Fibroblast of mammary gland (primary cell): ENCODE data around the gene TOMM7.
"Not testable (repeated sequence)": the region's sequence is repeated elsewhere in the genome, so short reads cannot be mapped to it uniquely, and the experiment has no call there.

Experiments used
- DNase-seq: peaks from one replicate; pipeline ENCODE4 v3.0.0-alpha.2; 2010; ENCODE audit warnings: low read depth
- H3K4me3 ChIP-seq: 2 replicates; pipeline ENCODE4 v1.5.1; 2011; ENCODE audit warnings: low read depth, mild to moderate bottlenecking, low read length, moderate library complexity; ENCODE audit not compliant: control insufficient read depth
- TF ChIP-seq, protein P1 (sequence below): conservative IDR thresholded peaks from 2 replicates; pipeline ENCODE4 v1.5.1; 2011; ENCODE audit warnings: low read depth, low read length, inconsistent platforms; ENCODE audit not compliant: control insufficient read depth, insufficient read depth

TOMM7 gene

DNA sequence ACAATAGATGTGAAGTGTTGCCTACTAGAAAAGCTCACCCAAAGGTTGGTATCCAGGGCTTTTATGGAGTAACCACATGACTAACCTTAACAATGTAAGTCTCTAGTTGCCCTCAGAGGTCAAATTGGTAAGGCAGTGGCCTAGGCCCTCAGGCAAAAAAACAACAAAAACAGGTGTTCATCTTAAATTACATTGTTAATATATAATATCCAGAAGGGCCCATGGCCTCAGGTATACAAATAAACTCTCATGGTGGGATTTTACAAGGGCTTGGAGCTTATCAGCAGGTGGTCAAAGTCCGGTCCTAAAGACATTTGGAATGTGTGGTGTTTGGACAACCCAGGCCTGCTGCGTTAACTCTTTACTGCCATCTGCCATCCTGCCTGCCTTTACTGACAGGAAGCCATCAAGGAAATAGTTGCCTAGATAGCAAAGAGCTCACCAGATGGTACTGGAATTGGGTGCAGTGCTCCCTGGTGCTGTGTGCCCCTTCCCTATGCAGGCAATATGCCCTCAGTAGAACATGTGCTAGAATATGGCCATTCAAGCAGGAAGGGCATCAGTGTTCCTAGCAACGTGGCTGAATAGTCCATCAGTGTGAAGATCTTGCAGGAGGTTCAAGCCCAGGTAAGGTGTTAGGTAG lies 36.2 kb downstream of the TOMM7 start:
- DNase-seq, result no peak
- TF ChIP-seq, protein P1, sequence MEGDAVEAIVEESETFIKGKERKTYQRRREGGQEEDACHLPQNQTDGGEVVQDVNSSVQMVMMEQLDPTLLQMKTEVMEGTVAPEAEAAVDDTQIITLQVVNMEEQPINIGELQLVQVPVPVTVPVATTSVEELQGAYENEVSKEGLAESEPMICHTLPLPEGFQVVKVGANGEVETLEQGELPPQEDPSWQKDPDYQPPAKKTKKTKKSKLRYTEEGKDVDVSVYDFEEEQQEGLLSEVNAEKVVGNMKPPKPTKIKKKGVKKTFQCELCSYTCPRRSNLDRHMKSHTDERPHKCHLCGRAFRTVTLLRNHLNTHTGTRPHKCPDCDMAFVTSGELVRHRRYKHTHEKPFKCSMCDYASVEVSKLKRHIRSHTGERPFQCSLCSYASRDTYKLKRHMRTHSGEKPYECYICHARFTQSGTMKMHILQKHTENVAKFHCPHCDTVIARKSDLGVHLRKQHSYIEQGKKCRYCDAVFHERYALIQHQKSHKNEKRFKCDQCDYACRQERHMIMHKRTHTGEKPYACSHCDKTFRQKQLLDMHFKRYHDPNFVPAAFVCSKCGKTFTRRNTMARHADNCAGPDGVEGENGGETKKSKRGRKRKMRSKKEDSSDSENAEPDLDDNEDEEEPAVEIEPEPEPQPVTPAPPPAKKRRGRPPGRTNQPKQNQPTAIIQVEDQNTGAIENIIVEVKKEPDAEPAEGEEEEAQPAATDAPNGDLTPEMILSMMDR, result no peak
- no peak overlapping the region for H3K4me3 ChIP-seq

DNA sequence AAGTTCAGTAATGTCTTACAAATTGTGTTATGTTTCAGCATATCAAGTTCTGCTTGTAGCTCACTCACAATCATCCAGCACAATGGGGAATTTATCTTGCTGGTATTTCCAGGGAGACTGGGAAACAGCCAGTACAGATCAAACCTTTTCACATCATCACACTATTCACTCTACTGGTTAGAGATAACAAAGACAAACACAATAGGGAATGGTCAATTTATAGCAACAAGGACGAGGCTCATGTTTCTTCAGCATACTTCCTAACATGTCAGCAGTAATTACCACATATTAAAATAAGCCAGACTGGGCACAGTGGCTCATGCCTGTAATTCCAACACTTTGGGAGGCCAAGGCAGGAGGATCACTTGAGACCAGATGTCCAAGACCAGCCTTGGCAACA lies 38.3 kb downstream of the TOMM7 start:
- no peak for DNase-seq
- TF ChIP-seq, protein P1, result no peak
- no peak overlapping the region for H3K4me3 ChIP-seq

DNA sequence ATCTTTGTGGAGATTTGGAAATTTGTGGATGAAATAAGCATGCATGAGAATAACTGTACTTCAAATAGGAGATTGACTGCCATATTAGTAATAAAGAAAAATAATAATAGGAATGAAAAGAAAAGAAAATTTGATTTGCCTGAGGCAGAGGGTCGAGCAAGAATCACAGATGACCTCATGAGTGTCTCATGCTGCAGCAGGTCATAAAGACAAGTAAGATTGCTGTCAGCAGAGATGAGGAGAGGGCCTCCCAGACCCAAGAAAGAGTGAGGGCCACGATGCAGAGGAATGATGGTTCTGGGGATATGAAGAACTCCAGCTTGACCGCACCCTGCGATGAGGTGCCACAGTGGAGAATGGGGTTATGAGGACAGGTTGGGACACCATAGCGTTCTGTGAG lies 39.2 kb downstream of the TOMM7 start:
- DNase-seq, result no peak

DNA sequence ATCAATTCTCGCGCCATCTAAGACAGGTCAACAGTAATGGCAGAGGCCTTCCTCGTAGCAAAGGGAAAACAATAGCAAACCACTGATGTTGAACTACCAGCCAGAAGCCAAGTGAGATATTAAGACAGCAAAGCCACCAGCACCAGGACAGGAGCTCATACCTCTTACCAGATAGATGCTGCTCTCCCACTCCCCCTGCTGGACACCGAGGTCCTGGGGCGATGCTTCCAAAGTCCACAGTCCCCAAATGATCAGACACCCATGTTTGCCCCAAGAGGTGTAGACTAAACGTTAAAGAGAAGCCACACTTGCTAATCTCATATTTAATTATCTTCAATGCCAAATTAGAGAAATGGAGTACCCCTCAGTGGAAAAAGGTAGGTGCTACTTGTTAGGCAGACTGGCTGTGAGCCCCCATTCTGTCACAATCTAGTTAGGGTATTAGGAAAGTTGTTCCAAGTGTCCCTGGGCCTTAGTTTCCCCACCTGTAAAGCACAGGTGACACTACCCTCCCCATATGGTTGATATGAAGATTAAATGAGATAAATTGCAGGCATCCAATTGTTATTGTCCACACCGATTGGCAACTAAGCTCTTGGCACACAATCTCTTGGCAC lies 39.9 kb downstream of the TOMM7 start:
- no peak overlapping the region for H3K4me3 ChIP-seq
- DNase-seq, result peak; percentile 65
- TF ChIP-seq, protein P1, result peak; percentile 88

More for the DNA sequence above, 39.2 kb downstream of the TOMM7 start:
- no peak overlapping the region for H3K4me3 ChIP-seq
- TF ChIP-seq, protein P1, result no peak

DNA sequence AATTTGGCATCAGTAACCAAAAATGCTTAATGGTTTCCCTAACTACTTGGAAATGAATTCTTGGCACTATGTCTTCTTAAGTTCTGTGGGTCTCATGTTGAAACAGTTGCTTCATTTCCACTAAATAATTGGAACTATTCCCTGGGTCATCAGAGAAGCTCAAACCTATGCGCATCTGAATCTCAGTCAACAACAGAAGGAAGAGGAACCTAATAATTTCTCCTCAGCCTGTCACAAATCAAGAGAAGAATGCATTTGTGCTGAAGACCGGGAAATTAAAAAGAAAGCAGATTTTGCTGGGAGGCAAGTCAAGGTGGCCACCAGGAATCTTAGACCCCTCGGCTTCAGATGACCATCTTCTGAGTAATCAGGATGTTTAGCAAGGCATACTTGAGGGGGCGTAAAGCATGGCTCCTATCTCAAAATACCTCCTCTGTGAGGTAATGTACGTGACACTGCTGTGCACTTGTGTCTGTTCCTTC lies 41.4 kb downstream of the TOMM7 start:
- peak; percentile 86 for DNase-seq
- H3K4me3 ChIP-seq, result no peak overlapping the region
- TF ChIP-seq, protein P1, result no peak

DNA sequence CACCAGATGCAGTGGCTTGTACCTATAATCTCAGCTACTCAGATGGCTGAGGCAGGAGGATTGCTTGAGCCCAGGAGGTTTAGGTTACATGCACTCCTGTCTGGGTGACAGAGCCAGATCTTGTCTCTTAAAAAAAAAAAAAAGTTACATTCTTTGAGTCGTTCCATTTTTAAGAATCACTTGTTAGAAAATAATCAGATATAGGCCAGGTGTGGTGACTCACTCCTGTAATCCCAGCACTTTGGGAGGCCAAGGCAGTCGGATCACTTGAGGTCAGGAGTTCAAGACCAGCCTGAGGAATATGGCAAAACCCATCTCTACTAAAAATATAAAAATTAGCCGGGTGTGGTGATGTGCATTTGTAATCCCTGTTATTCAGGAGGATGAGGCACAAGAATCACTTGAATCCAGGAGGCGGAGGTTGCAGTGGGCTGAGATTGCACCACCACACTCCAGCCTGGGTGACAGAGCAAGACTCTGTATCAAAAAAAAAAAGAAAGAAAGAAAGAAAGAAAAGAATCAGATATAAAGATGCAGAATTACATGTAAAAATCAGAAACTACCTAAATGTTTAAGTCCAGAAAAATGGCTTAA lies 42.8 kb downstream of the TOMM7 start:
- H3K4me3 ChIP-seq, DNase-seq: not testable (repeated sequence)

DNA sequence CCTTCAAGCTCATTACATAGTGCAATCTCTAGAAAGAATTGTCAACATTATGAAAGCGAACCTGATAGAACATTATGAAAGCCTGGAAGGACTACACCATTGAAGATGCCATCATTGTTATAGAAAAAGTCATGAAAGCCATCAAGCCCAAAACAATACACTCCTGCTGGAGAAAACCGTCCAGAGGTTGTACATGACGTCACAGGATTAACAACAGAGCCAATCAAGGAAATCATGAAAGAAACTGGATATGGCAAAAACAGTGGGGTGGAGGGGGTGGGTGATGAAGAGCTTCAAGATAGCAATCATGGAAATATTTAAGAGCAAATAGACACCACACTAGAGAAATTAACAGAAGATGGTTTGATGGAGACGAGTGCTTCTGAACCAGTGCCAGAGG lies 45.7 kb downstream of the TOMM7 start:
- TF ChIP-seq, protein P1, result no peak
- no peak overlapping the region for H3K4me3 ChIP-seq
- no peak for DNase-seq
